Stimulated activated naive B cell treated with anti-CD40 and anti-IgM and Interleukin-4, amounts not matched to agents 10 μg/mL and 1 μg/mL and 100 μg/mL, for 72 hours (primary cell): ENCODE data around the gene GSK3B.

Experiments used
- ATAC-seq, 2 donors: fragments of 150-1000 bp; cut with Tn5 transposase; replicated peaks; 2 replicates each; pipeline ENCODE4 v1.10.0; 2021; ENCODE audit warnings: moderate library complexity in 1 of 2
- DNase-seq: peaks from one replicate; pipeline ENCODE4 v3.0.0; 2021
- H3K27ac Mint-ChIP-seq: one replicate; pipeline ENCODE4 v1.8.0; 2022; ENCODE audit warnings: mild to moderate bottlenecking, mixed read lengths
- H3K27me3 Mint-ChIP-seq, 2 donors: one replicate each; pipeline ENCODE4 v1.8.0; 2022; ENCODE audit warnings: mixed read lengths in 2 of 2
- H3K36me3 Mint-ChIP-seq, 2 donors: one replicate each; pipeline ENCODE4 v1.8.0; 2022; ENCODE audit warnings: mixed read lengths in 2 of 2, mild to moderate bottlenecking in 1 of 2
- H3K4me1 Mint-ChIP-seq, 2 donors: one replicate each; pipeline ENCODE4 v1.8.0; 2022; ENCODE audit warnings: mixed read lengths in 2 of 2, mild to moderate bottlenecking in 1 of 2
- H3K4me3 Mint-ChIP-seq, 2 donors: one replicate each; pipeline ENCODE4 v1.8.0; 2022; ENCODE audit warnings: mild to moderate bottlenecking in 2 of 2, mixed read lengths in 2 of 2, moderate library complexity in 1 of 2
- H3K9me3 Mint-ChIP-seq, 2 donors: one replicate each; pipeline ENCODE4 v1.8.0; 2022; ENCODE audit warnings: mixed read lengths in 2 of 2, mild to moderate bottlenecking in 1 of 2

The GSK3B gene

DNA sequence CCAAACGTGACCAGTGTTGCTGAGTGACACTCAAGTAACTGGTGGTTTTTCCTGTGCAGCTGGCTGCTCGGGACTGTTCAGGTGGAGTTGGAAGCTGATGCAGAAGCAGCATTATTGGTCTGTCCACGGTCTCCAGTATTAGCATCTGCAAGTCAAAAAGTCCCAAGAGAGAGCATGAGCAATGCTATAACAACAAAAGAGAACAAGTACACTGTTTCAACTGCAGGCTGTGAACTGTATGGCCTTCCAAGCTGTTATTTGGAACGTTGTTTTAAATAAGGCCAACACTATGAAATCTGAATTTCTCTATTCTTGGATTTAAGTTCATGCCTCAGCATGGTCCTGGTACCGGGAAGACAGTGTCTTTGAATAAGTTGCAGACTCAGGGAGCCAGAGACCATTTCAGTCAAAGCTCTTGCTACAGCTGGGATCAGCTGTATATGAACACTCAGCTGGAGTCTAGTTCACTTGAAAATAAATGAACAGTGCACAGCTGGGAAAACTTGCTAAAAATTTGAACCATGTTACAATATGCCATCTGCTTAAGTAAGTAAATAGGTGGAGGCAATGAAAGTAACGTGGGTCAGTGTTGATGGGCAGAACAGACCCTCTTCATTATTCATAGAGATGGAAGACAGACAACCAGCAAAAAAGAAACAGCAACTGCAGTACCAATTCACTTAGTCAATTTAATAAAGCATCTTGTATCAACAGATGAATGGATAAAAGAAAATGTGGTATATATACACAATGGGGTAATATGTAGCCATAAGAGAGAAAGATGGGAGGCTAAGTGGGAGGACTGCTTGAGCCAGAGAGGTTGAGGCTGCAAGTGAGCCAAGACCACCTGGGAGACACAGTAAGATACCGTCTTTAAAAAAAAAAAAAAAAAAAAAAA, 267.3 kb downstream of the GSK3B start:
- ATAC-seq (no peak), DNase-seq (no peak)
- peaks cover 9 to 26% of the 10 kb centered on the region in 2 donors for H3K36me3 Mint-ChIP-seq
- H3K4me3 Mint-ChIP-seq, result no peak overlapping the region
- H3K27ac Mint-ChIP-seq, result no peak overlapping the region
- no peaks in the 10 kb centered on the region for H3K9me3 Mint-ChIP-seq
- H3K27me3 Mint-ChIP-seq, result no peaks in the 10 kb centered on the region
- peaks cover 0 to 4% of the 10 kb centered on the region in 2 donors for H3K4me1 Mint-ChIP-seq

DNA sequence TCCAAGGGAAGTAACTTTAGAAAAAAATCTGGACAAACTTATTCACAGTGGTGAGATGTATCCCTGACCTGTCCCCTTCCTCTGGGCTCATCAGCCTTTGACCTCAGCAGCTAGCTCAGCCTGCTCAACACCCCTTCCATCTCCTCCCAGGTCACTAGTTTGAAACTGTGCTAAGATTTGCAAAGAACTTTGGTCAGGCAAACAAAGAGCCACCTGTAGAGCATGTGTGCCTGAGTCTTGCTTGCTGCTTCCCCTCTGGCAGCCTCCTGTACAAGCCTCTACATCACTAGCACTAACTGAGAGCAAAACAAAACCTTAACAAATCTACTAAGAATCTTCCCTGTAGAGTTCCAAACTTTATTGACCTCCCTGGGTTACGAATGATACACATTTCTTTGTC, 268.4 kb downstream of the GSK3B start:
- peaks cover 0 to 4% of the 10 kb centered on the region in 2 donors for H3K4me1 Mint-ChIP-seq
- peaks cover 9 to 23% of the 10 kb centered on the region in 2 donors for H3K36me3 Mint-ChIP-seq
- ATAC-seq (no peak), DNase-seq (no peak)
- H3K9me3 Mint-ChIP-seq, result no peaks in the 10 kb centered on the region
- no peak overlapping the region for H3K27ac Mint-ChIP-seq
- no peak overlapping the region for H3K4me3 Mint-ChIP-seq
- no peaks in the 10 kb centered on the region for H3K27me3 Mint-ChIP-seq

DNA sequence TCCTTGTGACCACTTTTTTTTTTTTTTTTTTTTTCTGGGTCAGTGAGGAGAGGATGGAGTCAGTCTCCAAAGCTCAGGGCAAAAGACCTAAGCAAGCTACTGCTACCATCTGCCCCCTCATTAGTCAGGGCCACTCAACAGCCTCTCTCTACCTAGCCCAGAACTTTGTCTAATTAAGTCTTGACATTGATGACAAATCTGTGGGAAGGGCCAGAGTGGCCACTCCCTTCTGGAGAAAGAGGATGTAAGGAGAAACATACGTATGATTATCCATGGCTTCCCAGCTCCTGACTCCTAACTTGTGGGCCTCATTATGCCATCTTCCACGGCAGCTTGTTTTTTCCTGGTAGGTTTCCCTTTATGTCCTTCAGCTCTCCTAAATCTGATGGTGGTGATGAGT, 274.4 kb downstream of the GSK3B start:
- ATAC-seq (no peak), DNase-seq (no peak)
- peaks cover 0 to 4% of the 10 kb centered on the region in 2 donors for H3K27me3 Mint-ChIP-seq
- peak overlapping the region; percentile 66 for H3K27ac Mint-ChIP-seq
- H3K36me3 Mint-ChIP-seq, result peaks cover 2 to 8% of the 10 kb centered on the region in 2 donors
- H3K4me1 Mint-ChIP-seq, result no peaks in the 10 kb centered on the region
- H3K9me3 Mint-ChIP-seq, result no peaks in the 10 kb centered on the region
- no peak overlapping the region for H3K4me3 Mint-ChIP-seq

DNA sequence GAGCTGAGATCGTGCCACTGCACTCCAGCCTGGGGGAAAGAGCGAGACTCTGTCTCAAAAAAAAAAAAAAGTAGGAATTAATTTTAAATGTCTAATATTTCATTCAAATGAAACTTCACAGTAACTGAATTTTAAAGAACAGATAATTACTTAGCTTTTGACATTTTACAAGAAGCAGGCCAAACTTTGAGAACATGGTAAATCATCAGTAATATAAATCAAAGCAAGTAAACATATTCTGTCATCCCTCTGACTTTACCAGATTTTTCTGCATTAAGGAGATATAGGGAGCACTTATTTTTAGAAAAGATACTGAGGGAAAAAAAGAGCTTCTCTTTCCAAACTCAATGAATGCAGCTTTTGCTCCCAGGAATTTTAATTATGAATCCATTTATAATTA, 275.3 kb downstream of the GSK3B start:
- no peak for ATAC-seq
- Mint-ChIP-seq H3K4me1 (no peaks in the 10 kb centered on the region), H3K36me3 (peaks cover 0 to 6% of the 10 kb centered on the region in 2 donors), H3K27ac (no peak overlapping the region), H3K4me3 (no peak overlapping the region), H3K27me3 (peaks cover 6 to 10% of the 10 kb centered on the region in 2 donors), H3K9me3 (no peaks in the 10 kb centered on the region)
- no peak for DNase-seq

DNA sequence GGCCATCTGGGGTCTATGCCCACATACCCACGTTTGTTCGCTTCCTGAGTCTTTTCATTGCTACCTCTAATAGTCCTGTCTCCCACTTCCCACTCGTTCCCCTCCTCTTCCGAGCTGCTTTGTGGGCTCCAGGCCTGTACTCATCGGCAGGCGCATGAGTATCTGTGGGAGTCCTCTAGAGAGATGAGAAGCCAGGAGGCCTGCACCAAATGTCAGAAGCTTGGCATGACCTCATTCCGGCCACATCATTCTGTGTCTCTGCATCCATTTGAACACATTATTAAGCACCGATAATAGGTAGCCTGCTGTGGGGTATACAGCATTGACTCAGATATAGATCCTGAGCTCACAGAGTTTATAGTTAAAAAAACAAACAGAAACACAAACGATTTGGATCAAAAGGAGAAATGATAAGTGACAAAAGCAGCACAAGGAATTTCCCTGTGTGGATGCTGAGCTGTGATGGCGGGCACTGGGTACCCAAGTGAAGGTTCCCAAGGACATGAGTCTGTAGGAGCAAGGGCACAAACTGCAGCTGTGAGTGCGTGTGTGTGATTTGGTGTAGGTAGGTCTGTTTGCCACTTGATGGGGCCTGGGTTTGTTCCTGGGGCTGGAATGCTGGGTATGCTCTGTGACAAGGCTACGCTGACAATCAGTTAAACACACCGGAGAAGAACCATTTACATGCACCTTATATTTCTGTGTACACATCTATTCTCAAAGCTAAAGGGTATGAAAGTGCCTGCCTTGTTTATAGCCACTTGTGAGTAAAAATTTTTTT, 276.5 kb downstream of the GSK3B start:
- no peak for DNase-seq
- Mint-ChIP-seq H3K4me1 (no peaks in the 10 kb centered on the region), H3K36me3 (no peaks in the 10 kb centered on the region), H3K27me3 (peaks cover 6 to 10% of the 10 kb centered on the region in 2 donors), H3K4me3 (no peak overlapping the region), H3K27ac (no peak overlapping the region), H3K9me3 (no peaks in the 10 kb centered on the region)
- ATAC-seq, result no peak

DNA sequence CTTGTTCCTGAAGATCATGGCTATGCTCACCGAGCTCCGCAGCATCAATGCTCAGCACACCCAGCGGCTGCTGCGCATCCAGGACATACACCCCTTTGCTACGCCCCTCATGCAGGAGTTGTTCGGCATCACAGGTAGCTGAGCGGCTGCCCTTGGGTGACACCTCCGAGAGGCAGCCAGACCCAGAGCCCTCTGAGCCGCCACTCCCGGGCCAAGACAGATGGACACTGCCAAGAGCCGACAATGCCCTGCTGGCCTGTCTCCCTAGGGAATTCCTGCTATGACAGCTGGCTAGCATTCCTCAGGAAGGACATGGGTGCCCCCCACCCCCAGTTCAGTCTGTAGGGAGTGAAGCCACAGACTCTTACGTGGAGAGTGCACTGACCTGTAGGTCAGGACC, 277.2 kb downstream of the GSK3B start:
- DNase-seq (no peak), ATAC-seq (no peak)
- Mint-ChIP-seq H3K4me3 (no peak overlapping the region), H3K36me3 (no peaks in the 10 kb centered on the region), H3K4me1 (no peaks in the 10 kb centered on the region), H3K9me3 (no peaks in the 10 kb centered on the region), H3K27ac (no peak overlapping the region), H3K27me3 (peaks cover 6 to 10% of the 10 kb centered on the region in 2 donors)

DNA sequence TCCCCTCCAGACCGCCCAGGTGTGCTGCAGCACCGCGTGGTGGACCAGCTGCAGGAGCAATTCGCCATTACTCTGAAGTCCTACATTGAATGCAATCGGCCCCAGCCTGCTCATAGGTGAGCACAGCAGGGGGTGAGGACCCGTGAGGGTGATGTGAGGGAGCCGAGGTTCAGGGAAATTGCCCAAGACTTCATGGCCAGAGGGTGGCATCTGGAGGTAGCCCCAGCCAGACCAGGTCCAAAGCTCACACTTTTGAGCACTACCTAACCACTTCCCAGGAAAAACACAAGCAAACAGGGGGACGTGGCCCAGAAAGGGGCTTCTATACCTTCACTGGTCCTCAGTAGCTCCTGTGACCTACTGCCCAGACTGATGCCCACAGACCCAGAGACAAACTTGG, 278.5 kb downstream of the GSK3B start:
- Mint-ChIP-seq H3K27me3 (peaks cover 6 to 10% of the 10 kb centered on the region in 2 donors), H3K9me3 (no peaks in the 10 kb centered on the region), H3K27ac (no peak overlapping the region), H3K4me3 (no peak overlapping the region), H3K4me1 (peaks cover under 1 to 1% of the 10 kb centered on the region in 2 donors), H3K36me3 (no peaks in the 10 kb centered on the region)
- no peak for DNase-seq
- ATAC-seq, result no peak

DNA sequence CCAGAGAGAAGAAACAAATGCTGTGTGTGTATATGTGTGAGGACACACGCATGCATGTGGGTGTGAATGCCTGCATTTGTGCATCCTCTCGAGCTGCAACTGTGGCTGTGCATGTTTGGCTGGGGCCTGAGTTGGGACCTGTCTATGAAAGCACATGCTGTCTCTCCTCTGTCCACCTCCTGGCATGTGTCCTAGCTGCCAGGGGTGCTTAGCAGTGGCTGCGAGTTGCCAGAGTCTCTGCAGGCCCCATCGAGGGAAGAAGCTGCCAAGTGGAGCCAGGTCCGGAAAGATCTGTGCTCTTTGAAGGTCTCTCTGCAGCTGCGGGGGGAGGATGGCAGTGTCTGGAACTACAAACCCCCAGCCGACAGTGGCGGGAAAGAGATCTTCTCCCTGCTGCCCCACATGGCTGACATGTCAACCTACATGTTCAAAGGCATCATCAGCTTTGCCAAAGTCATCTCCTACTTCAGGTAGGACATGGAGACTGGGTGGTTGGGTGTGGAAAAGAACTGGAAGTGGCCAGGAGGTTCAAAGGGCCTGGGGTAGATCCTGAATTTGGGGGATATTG, 281.7 kb downstream of the GSK3B start:
- Mint-ChIP-seq H3K4me1 (peaks cover 9 to 11% of the 10 kb centered on the region in 2 donors), H3K27me3 (peaks cover 6 to 10% of the 10 kb centered on the region in 2 donors), H3K36me3 (no peaks in the 10 kb centered on the region), H3K9me3 (no peaks in the 10 kb centered on the region), H3K27ac (no peak overlapping the region), H3K4me3 (no peak overlapping the region)
- no peak for ATAC-seq
- DNase-seq, result no peak

DNA sequence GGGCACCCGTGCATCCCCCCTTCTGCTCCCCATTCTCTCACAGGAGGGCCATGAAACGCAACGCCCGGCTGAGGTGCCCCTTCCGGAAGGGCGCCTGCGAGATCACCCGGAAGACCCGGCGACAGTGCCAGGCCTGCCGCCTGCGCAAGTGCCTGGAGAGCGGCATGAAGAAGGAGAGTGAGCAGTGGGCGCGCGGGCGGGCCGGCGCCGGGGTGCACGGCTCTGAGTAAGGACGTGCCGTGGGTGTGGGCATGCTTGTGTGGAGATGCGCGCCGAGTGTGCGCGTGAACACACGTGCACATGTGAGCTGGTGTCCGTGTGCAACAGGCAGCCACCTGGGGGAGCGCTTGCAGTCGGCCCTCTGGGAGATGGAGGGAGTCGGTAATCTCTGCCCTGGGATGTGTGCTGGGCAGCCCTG, 284.2 kb downstream of the GSK3B start:
- peak; percentile 88 to 92 for ATAC-seq
- Mint-ChIP-seq H3K27ac (peak overlapping the region; percentile 76), H3K9me3 (no peaks in the 10 kb centered on the region), H3K4me1 (peaks cover 9 to 11% of the 10 kb centered on the region in 2 donors), H3K4me3 (peak overlapping the region; percentile 85 to 87), H3K36me3 (no peaks in the 10 kb centered on the region), H3K27me3 (peaks cover 6% of the 10 kb centered on the region in 2 donors)
- DNase-seq, result peak; percentile 45

DNA sequence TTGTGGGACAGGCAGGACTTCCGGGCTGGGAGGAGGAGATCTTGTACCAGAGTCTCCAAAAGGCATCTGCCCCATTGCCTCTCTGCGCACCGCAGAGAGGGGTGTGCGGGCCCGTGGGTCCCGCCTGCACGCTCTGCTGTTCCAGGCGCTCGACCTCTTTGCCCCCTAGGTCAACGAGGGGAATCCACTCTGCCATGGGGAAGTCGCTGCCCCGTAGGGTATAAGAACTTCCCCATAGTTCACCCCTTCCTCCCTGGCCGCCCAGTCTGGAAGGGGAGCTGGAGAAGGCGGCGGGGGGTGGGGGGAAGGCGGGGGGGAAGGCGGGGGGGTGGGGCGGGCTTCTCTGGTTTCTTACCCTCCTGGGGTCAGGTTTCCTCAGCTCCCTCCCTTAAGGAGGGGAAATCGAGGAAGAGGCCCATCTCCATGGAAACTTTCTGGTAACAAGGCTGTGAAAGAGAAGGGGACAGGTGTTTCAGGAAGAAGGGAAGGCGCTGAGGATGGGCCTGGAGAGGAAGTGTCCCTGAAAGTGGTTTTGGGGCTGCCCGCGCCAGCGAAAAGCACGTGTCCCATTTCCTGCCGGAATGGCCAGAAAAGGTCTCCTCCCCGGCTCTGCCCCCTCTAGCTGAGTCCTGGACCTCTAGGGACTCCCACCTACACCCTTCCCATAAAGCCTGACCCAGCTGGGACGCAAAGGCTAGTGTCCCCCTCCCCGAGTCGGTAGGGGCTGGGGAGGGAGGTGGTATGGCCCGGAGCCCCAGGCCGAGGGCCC, 284.8 kb downstream of the GSK3B start:
- Mint-ChIP-seq H3K4me1 (peaks cover 9 to 11% of the 10 kb centered on the region in 2 donors), H3K36me3 (no peaks in the 10 kb centered on the region), H3K4me3 (peak overlapping the region; percentile 85 to 87), H3K27me3 (peaks cover 3 to 4% of the 10 kb centered on the region in 2 donors), H3K27ac (peak overlapping the region; percentile 76), H3K9me3 (no peaks in the 10 kb centered on the region)
- ATAC-seq (peak; percentile 33 to 45), DNase-seq (peak; percentile 15)

DNA sequence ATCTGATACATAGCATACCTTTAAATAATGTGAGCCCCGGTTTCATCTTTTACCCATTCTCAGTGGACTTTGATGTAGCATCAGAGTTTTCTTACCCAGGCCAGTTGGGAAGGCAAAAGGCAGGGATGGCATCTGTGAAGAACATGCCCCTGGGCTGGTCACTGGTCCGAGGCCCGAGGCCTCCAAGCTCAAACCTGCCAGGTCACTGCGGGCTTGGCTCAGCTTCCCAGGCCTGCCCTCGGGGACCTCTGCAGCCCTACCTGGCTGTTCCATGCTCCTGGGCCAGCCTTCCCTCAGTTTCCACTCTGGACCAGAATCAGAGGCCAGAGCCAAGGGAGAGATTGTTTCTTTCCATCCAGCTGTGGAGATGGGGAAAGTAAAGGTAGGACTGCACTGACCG, 285.4 kb downstream of the GSK3B start:
- DNase-seq, result no peak
- Mint-ChIP-seq H3K36me3 (no peaks in the 10 kb centered on the region), H3K27me3 (no peaks in the 10 kb centered on the region), H3K4me3 (peak overlapping the region; percentile 85 to 87), H3K9me3 (no peaks in the 10 kb centered on the region), H3K27ac (peak overlapping the region; percentile 27), H3K4me1 (peaks cover 9 to 11% of the 10 kb centered on the region in 2 donors)
- ATAC-seq, result no peak

DNA sequence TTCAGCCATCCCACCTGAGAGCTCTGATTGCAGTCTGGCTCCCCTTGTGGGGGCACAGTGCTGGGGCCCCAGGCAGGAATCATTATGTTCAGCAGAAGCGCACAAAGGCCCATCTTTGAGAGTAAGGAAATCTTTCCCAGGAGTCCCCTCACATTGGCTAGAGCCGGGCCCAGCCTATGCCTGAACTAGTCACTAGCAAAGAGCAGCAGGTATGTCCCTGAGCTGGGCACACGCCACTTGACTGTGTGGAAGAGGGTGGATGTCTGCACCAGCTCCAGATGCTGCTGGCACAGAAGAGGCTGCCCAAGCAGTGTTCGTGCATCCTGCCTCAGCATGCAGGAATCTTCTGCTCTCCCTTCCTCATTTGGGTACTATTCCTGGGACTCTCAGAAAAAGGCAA, 286.0 kb downstream of the GSK3B start:
- Mint-ChIP-seq H3K27me3 (no peaks in the 10 kb centered on the region), H3K9me3 (no peaks in the 10 kb centered on the region), H3K4me1 (peaks cover 9 to 11% of the 10 kb centered on the region in 2 donors), H3K4me3 (no peak overlapping the region), H3K36me3 (no peaks in the 10 kb centered on the region), H3K27ac (no peak overlapping the region)
- DNase-seq, result no peak
- no peak for ATAC-seq

DNA sequence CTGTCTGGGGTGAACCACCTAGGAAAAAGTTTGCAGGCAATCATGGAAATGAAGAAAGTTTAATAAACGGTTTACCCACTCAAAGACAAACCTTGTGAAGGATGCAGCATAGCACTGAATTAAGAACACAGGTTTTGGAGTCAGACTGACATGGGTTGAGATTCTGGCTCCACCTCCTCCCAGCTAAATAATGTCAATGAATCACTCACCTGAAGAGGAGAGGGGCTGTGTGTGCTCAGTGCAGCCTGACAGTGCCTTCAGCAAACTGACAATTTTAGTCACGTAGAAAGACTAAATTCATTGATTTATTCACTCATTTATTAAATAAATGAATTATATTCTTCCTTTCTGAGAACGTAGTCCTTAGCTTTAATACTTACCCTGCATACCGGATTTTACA, 293.4 kb downstream of the GSK3B start:
- Mint-ChIP-seq H3K27ac (no peak overlapping the region), H3K27me3 (peaks cover 21 to 28% of the 10 kb centered on the region in 2 donors), H3K4me3 (no peak overlapping the region), H3K36me3 (no peaks in the 10 kb centered on the region), H3K9me3 (no peaks in the 10 kb centered on the region), H3K4me1 (no peaks in the 10 kb centered on the region)
- ATAC-seq (no peak), DNase-seq (no peak)

DNA sequence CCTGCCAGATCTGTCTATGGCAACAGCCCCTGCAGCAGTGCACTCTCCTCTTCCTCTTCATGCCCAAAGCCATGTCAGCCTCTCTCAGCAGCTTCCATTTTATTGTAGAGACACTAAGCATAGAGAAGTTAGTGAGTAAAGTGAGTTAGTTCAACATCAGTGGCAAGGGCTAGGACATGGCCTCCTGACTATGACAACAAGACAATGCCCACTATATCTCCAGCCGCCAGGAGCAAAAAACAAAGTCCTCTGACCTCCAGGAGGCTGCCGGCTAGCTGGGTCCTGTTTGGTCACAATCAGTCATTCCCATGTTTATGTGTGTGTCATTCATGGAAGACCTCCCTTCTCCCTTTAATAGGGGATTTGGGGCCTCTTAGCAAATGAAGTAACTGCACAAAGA, 297.5 kb downstream of the GSK3B start:
- DNase-seq (no peak), ATAC-seq (no peak)
- Mint-ChIP-seq H3K9me3 (no peaks in the 10 kb centered on the region), H3K36me3 (no peaks in the 10 kb centered on the region), H3K27me3 (peaks cover 24 to 28% of the 10 kb centered on the region in 2 donors), H3K4me1 (no peaks in the 10 kb centered on the region), H3K4me3 (no peak overlapping the region), H3K27ac (no peak overlapping the region)
